GM18868 (cell line): ENCODE measurements around the gene TSHZ3.

Source experiments
- ATAC-seq: cut with Tn5 transposase; IDR thresholded peaks from one replicate; pipeline ENCODE4 v1.9.1; 2021; ENCODE audit warnings: mild to moderate bottlenecking, moderate library complexity; ENCODE audit not compliant: unreplicated experiment

TSHZ3 gene

DNA sequence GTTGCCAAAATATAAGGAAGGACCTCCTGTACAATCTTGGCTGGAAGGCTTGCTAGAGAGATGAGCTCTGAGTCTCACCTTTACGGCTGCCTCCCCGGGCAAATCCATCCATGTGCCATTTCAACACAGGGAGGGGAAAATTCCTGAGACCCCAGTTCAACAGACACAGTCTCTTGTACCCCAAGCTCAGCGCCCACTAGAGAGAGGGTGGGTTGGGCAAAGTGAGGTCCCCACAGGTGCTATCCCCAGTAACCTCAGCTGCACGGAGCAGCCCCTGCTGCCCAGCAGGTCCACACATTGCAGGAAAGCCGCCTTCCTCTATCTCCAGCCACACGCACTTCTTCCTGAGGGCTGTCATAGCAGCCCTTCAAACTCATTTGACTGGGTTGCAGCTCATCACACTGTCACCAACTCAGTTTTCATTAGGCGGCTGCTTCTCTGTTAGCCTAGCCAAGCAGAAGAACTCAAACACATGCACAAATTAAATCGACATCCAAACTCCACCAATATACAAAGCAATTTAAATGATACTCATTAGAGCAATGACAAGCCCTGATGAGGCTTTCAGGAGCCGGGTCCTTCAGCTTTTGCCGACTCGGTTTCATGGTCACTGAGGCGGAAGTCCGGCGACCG, 80.4 kb downstream of the TSHZ3 start:
- ATAC-seq: no peak

DNA sequence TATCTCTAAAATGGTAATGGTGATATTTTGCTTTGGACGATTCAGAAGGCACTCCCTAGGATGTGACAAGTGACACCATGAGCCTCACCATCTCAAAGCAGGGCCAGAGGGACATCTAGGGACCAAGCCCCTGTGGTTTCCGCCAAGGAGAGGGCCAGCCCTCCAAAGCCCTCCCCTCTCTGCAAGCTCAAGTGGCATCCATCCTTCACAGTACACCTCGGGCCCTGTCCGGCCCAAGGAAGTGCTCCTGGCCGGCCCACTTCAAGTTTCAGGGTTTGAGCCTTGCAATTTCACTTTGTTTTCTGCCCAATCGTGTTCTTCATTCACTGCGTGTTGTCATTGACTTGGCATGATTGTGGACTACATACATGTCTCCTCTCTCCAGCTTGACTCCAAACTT, 82.5 kb downstream of the TSHZ3 start:
- no peak for ATAC-seq

DNA sequence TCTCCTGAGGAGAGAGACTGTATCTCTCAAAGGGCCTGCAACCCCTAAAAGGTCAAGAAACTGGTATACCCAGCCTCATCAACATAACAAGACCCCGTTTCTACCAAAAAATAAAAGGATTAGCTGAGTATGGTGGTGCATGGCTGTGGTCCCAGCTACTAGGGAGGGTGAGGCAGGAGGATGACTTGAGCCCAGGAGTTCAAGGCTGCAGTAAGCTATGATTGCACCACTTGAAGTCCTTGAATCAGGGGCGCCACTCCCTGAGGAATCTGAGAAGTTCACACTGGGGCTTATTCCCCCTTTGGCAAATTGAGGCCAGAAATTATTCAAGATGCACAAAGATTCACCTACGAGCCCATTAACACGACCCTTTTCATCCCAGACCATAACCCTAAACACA, 83.0 kb downstream of the TSHZ3 start:
- no peak for ATAC-seq

DNA sequence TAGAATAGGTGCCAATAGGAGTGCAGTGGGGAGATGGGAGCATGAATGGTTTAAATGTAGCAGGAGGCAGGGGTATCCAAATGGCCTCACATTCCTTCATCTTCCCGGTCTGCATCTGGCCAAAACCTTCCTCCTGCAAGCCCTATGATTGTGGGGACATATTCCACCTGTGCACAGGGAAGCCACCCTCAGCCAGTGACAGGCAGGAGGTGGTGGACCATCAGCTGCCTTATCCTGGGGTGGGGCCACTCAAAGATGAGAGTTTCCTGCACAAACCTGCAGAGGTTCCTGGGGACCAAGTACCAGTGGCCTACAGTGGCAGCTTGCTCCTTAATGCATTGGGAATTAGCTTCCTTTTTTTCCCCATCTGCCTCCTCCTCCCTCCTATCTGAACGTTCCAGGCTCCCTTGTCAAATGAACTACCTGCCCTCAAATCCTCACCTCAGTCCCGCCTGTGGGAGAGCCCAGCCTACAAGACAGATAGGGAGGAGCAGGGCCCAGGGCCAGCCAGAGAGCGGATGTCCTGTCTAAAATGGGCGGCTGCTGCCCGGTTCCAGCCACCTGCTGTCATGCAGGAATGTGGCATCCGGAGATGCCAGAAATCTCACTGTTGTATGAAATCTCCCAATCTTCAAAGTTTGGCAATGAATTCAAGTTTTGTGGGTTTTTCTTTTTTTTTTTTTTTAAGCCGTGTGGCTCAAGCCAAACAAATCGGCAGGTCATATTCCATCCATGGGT, 85.0 kb downstream of the TSHZ3 start:
- no peak for ATAC-seq

DNA sequence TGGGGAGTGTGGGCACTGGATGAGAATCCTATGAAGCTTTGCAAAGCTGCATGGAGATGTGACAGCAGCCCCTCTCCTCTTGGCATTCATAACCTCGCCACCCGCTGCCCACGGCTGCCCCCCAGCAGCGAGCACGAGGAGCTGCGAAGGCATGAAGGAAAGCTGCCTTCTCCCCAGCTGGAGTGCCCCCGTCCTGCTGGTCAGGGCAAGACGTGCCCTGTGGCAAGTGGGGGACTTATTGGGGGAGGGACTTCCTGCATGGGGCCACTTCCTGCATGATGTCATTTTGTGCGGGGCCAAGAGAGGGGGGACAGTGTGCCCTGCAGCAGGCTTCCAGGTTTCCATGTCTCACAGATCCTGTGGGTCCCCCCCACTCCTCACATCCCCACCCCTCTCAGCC, 85.9 kb downstream of the TSHZ3 start:
- ATAC-seq: no peak

GRCh38 chr19:31262725-31263191, 86.5 kb downstream of the TSHZ3 start:
- no peak for ATAC-seq

GRCh38 chr19:31261603-31262212, 87.5 kb downstream of the TSHZ3 start:
- ATAC-seq: no peak

GRCh38 chr19:31261019-31261602, 88.1 kb downstream of the TSHZ3 start:
- ATAC-seq: no peak

DNA sequence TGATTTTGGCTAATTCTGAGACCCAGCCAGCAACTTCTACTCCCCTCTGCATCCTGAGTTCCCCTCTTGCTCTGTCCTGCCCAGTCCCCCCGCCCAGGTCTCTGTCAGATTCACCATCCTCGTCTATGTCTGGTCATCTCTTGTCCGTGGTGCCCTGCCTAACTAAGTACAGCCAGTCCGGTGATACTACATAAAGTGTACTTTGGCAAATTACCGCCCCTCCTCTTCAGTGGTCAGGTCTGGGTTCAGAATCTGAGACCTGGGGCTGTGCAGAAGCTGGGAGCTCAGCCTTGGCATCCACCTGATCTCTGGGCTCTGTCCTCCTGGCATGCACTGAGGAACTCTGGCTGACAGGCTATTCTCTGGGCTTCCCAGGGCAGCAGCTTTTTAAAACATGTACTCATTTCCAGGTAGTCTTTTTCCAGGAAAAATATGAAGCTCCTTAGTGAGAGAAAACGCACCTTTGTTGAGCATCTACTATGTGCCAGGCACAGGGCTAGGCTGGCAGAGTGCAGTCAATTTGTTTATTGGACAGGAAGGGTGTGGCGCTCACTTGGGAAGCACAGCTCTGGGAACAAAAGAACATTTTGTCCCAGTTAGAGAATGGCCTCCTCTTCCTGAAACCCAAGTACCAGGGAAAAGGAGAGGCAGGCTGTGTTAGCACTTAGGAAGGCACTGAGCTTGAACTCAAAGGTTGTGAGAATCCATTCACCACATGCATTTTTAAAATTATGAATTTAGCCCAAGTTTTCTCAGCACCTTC, 88.9 kb downstream of the TSHZ3 start:
- no peak for ATAC-seq

DNA sequence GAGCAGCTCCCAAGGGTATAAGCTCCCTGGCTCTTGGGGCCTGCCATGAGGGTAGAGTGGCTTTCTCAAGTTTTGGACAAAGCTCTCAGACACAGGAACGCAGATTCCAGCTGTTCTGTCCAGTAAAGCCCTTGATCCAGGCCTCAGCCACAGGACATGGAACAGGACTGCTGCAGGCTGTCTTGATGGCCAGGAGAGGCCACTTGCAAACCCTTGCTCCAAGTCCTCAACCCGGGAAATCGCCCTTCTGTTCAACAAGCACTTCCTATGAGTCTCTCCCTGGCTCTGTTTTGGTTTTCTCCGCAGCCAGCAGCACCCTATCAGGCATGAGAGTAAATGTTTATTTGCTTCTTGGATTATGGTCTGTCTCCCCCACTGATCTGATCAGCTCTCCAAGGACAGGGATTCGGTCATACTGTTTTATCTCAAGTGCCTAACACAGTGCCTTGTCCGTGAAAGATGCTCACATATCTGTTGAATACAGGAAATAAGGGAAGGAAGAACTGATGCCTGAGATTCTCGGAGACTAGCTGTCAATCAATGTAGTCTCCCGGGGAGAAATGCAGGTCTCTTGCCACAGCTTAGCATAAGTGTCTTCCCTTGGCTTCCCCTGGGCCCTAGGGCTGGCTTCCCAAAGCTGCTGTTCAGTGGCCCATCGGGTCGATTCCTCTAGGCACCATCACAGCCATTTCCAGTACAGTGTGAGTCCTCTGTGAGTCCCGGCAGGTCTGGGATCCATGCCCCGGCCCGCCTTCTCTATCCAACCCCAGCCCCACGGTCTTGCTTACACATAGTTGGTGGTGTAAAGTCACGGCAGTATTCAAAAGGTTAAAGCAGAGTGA, 90.8 kb downstream of the TSHZ3 start:
- no peak for ATAC-seq

GRCh38 chr19:31257426-31258130, 91.7 kb downstream of the TSHZ3 start:
- no peak for ATAC-seq

- ATAC-seq: no peak
These were observed 92.2 kb downstream of the TSHZ3 start for GRCh38 chr19:31257025-31257424.

- no peak for ATAC-seq
These were observed 92.7 kb downstream of the TSHZ3 start for GRCh38 chr19:31256593-31256960.

DNA sequence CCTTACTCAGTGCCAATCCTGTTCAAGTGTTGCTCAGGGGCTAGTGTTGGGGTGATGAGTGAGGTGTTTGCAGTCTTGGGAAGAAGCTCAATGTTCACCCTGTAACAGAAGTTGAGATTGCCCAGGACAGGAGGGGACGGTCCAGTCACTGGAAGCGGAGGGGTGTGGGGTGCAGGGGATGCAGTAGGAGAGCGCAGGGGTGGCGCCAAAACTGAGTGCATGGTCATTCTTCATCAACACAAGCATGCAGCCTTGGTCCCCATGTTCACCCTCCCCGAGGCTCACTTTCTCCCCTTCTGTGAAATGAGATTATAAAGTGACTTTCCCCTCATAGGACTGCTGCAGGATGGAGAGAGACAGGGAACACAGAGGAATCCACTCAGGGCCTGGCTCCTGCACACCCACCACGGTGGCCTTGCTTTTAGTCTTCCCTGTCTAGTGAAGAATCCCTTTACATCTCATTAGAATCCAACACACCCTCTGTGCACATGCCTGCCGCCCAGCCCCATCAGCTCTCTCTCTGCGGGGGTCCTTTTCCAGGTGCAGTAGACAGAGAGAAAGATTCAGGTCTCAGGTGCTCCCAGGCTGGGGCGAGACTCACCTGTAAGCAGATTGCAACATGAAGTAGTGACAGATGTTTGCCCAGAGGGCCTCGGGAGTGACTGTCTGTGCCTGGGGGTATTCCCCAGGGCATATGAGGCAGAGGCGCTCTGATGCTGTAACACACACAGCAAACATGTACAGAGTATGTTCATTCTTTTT, 93.2 kb downstream of the TSHZ3 start:
- ATAC-seq: no peak

DNA sequence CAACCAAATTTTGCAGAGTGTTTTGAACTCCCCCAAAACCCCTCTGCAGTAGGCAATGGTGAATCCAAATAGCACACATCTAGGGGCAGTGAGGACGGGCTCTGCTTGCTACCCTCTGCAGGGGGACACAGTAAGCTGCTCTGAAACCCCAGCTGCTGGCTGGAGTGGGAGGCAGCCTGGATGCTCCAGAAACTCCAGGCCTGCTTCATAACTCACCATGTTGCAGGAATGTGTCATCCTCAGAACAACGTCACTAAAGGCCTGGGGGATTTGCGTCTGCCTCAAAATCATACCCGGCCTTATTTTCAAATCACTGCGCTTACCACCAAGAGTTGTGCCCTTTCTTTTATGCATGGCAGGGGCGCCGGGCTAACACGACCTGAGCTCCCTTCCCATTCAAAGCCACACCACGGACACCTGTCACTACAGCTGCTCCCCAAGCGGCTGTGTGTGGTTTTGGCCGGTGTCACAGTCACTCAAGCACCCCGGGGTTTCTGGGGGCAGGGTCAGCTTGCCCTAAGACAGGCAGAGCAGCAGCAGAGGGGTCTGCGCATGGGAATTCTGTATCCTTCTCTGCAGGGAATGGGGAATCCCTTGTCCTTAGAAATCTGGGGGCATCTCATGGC, 93.9 kb downstream of the TSHZ3 start:
- no peak for ATAC-seq

DNA sequence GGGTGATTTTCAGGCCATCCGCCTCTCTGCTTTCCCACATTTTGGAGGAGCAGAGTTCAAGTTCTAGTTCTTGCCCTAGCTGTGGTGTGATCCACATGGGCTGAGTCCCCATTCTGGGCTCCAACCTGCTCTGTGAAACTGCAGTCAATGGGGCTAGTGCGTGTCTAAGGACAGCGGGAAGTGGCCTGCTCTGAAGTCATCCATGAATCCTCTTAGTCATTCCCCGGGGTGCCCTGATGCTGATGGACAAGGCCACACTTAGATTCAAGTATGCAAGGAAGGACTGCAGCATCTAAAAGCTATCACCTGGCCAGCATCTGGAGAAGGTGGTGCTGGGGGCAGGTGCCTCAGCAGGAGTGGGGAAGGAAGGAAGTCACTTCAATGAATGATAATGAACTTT, 94.6 kb downstream of the TSHZ3 start:
- ATAC-seq: no peak

GRCh38 chr19:31254180-31254551, 95.1 kb downstream of the TSHZ3 start:
- no peak for ATAC-seq

DNA sequence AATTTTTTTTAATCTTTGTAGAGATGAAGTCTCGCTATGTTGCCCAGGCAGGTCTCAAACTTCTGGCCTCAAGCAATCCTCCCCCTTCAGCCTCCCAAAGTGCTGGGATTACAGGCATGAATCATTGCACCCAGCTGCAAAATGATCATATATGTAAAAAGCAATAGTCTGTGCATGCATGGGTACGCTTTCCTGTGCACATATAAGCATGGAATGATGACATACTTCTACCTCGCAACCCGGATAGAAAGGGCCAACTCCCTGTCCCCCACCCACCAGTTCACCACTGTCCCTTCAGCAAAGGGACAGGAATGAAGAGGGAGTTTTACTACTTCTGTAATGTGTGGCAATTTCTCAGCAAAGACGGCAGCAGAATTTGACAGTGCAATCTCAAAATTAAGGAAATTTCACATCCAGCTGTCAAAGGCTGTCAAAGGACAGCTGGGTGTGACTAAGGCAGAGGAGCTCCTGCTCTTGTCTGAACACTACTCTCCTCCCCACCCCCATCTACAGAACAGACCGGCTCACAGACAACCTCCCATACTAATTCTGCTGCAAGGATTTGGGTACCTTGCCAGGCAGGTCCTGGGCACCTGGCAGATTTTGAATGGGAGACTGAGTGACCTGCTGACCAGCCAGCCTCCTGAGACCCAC, 95.6 kb downstream of the TSHZ3 start:
- no peak for ATAC-seq
